ENCODE data around the gene CACNB2. TPM values are rescaled to one million over a fixed set of nuclear protein-coding genes. Genes with fewer than 3 reads are reported as not detected.

The CACNB2 gene
- total RNA-seq, 2 donors from 2014 or later = 1.9 to 4.6 TPM

DNA sequence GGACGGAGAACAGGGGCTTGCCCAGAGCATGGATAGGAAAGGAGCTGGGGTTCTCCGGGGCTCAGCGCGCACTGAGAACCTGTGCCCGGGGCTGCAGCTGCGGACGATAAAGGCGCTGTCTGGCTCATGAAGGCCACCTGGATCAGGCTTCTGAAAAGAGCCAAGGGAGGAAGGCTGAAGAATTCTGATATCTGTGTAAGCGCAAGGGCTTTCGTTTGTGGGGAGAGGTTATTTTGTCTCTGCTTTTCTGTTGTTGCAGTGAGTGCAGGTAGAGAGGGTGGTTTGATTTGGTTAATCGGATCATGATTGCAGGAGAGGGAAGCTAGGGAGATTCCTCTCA lies 260.7 kb downstream of the CACNB2 start:
- Histone ChIP-seq H3K9me3 (ENCODE audit: control insufficient read depth, low read length) (no peaks in the 10 kb centered on the region), H3K27ac (ENCODE audit: low read depth, low read length) (no peak overlapping the region), H3K36me3 (ENCODE audit: control insufficient read depth, insufficient read depth, low read length) (no peaks in the 10 kb centered on the region), H3K4me1 (ENCODE audit: control insufficient read depth, insufficient read depth, low read length) (no peaks in the 10 kb centered on the region), H3K9ac (ENCODE audit: extremely low read depth, low read length, poor library complexity, severe bottlenecking) (peak overlapping the region; percentile 18), H3K4me3 (ENCODE audit: low read length) (peak overlapping the region; percentile 81), H3K27me3 (ENCODE audit: control insufficient read depth, insufficient read depth, low read length, poor library complexity, severe bottlenecking) (peaks cover 15% of the 10 kb centered on the region)
- Mint-ChIP-seq H3K36me3 (ENCODE audit: low read depth) (no peaks in the 10 kb centered on the region), H3K4me1 (peaks cover 11% of the 10 kb centered on the region), H3K9me3 (no peaks in the 10 kb centered on the region), H3K27ac (no peak overlapping the region), H3K4me3 (peak overlapping the region; percentile 65), H3K27me3 (ENCODE audit: insufficient read depth) (peaks cover 12% of the 10 kb centered on the region)
- 13 to 14% methylated on average over 2 to 11 of the region's 11 CpGs for WGBS, 2 experiments (ENCODE audit: insufficient coverage in 1 of 2, insufficient read length in 1 of 2)
- peak; percentile 73 for DNase-seq
- TF ChIP-seq, protein P1, sequence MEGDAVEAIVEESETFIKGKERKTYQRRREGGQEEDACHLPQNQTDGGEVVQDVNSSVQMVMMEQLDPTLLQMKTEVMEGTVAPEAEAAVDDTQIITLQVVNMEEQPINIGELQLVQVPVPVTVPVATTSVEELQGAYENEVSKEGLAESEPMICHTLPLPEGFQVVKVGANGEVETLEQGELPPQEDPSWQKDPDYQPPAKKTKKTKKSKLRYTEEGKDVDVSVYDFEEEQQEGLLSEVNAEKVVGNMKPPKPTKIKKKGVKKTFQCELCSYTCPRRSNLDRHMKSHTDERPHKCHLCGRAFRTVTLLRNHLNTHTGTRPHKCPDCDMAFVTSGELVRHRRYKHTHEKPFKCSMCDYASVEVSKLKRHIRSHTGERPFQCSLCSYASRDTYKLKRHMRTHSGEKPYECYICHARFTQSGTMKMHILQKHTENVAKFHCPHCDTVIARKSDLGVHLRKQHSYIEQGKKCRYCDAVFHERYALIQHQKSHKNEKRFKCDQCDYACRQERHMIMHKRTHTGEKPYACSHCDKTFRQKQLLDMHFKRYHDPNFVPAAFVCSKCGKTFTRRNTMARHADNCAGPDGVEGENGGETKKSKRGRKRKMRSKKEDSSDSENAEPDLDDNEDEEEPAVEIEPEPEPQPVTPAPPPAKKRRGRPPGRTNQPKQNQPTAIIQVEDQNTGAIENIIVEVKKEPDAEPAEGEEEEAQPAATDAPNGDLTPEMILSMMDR (conservative IDR thresholded peaks at IDR 0.05) = no peak

DNA sequence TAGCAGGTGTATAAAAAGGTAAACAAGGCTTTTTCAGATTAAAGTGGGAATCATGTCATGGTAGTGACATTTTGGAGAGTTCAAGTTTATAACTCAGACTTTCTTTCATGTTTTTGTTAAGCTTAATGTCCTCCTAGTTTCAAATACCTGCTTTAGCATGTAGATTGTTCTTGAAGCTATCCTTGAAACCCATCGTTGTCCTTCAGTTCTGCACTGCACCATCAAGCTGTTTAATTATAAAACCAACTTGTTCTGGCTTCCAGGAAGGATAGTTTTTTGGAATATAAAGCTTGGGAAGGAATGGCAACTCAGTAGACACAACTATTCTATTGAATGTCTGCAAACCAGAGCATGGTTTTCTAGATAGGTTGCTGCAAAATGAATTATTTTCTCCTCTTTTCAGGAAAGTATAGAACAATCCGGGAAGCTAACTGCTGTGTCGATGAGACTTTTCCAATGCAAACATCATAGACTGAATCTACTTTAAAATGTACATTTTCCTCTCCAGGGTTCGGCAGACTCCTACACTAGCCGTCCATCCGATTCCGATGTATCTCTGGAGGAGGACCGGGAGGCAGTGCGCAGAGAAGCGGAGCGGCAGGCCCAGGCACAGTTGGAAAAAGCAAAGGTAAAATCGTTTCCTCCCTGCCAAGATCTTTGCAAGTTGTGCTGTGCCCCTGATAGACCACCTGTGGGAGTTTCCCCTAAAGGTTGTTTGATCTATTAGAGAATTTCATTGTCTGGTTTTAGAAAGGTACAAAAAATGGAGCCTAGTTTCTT lies 261.4 kb downstream of the CACNB2 start:
- WGBS, 2 experiments (ENCODE audit: insufficient coverage in 1 of 2, insufficient read length in 1 of 2) = 93% methylated on average over 7 to 12 of the region's 12 CpGs
- H3K4me3 ChIP-seq (ENCODE audit: low read length) = peak overlapping the region; percentile 81
- peaks cover 16% of the 10 kb centered on the region for H3K4me1 Mint-ChIP-seq
- H3K27ac ChIP-seq (ENCODE audit: low read depth, low read length) = no peak overlapping the region
- H3K4me1 ChIP-seq (ENCODE audit: control insufficient read depth, insufficient read depth, low read length) = no peaks in the 10 kb centered on the region
- DNase-seq = no peak
- no peak overlapping the region for H3K27ac Mint-ChIP-seq
- no peaks in the 10 kb centered on the region for H3K36me3 ChIP-seq (ENCODE audit: control insufficient read depth, insufficient read depth, low read length)
- peaks cover 15% of the 10 kb centered on the region for H3K27me3 ChIP-seq (ENCODE audit: control insufficient read depth, insufficient read depth, low read length, poor library complexity, severe bottlenecking)
- TF ChIP-seq, protein P1 (conservative IDR thresholded peaks at IDR 0.05) = no peak
- H3K9me3 Mint-ChIP-seq = no peaks in the 10 kb centered on the region
- H3K36me3 Mint-ChIP-seq (ENCODE audit: low read depth) = no peaks in the 10 kb centered on the region
- no peak overlapping the region for H3K9ac ChIP-seq (ENCODE audit: extremely low read depth, low read length, poor library complexity, severe bottlenecking)
- no peaks in the 10 kb centered on the region for H3K9me3 ChIP-seq (ENCODE audit: control insufficient read depth, low read length)
- peaks cover 12% of the 10 kb centered on the region for H3K27me3 Mint-ChIP-seq (ENCODE audit: insufficient read depth)
- peak overlapping the region; percentile 65 for H3K4me3 Mint-ChIP-seq

GRCh38 chr10:18402853-18403252 lies 262.6 kb downstream of the CACNB2 start:
- no peak overlapping the region for H3K27ac ChIP-seq (ENCODE audit: low read depth, low read length)
- no peaks in the 10 kb centered on the region for H3K4me1 ChIP-seq (ENCODE audit: control insufficient read depth, insufficient read depth, low read length)
- no peak overlapping the region for H3K4me3 ChIP-seq (ENCODE audit: low read length)
- no peaks in the 10 kb centered on the region for H3K9me3 ChIP-seq (ENCODE audit: control insufficient read depth, low read length)
- peaks cover 15% of the 10 kb centered on the region for H3K27me3 ChIP-seq (ENCODE audit: control insufficient read depth, insufficient read depth, low read length, poor library complexity, severe bottlenecking)
- H3K9me3 Mint-ChIP-seq = no peaks in the 10 kb centered on the region
- no peaks in the 10 kb centered on the region for H3K36me3 Mint-ChIP-seq (ENCODE audit: low read depth)
- no peak overlapping the region for H3K9ac ChIP-seq (ENCODE audit: extremely low read depth, low read length, poor library complexity, severe bottlenecking)
- TF ChIP-seq, protein P1 (conservative IDR thresholded peaks at IDR 0.05) = no peak
- no peaks in the 10 kb centered on the region for H3K36me3 ChIP-seq (ENCODE audit: control insufficient read depth, insufficient read depth, low read length)
- H3K27me3 Mint-ChIP-seq (ENCODE audit: insufficient read depth) = peaks cover 12% of the 10 kb centered on the region
- H3K27ac Mint-ChIP-seq = no peak overlapping the region
- no peak for DNase-seq
- H3K4me1 Mint-ChIP-seq = peaks cover 16% of the 10 kb centered on the region
- 84% methylated on average over 3 of the region's 3 CpGs for WGBS, 2 experiments (ENCODE audit: insufficient coverage in 1 of 2, insufficient read length in 1 of 2)
- H3K4me3 Mint-ChIP-seq = no peak overlapping the region

Data from endodermal cell (in vitro differentiated cells).